Amniotic epithelial cell (primary cell): ENCODE data around the gene PHF11.
A peak's percentile ranks its signal among the peaks of the same experiment; 100 is the strongest.
"Not testable (repeated sequence)": the region's sequence is repeated elsewhere in the genome, so short reads cannot be mapped to it uniquely, and the experiment has no call there.

Experiments
- DNase-seq: peaks from one replicate; pipeline ENCODE4 v3.0.0-alpha.2; 2010; ENCODE audit warnings: low read depth

PHF11 gene

DNA sequence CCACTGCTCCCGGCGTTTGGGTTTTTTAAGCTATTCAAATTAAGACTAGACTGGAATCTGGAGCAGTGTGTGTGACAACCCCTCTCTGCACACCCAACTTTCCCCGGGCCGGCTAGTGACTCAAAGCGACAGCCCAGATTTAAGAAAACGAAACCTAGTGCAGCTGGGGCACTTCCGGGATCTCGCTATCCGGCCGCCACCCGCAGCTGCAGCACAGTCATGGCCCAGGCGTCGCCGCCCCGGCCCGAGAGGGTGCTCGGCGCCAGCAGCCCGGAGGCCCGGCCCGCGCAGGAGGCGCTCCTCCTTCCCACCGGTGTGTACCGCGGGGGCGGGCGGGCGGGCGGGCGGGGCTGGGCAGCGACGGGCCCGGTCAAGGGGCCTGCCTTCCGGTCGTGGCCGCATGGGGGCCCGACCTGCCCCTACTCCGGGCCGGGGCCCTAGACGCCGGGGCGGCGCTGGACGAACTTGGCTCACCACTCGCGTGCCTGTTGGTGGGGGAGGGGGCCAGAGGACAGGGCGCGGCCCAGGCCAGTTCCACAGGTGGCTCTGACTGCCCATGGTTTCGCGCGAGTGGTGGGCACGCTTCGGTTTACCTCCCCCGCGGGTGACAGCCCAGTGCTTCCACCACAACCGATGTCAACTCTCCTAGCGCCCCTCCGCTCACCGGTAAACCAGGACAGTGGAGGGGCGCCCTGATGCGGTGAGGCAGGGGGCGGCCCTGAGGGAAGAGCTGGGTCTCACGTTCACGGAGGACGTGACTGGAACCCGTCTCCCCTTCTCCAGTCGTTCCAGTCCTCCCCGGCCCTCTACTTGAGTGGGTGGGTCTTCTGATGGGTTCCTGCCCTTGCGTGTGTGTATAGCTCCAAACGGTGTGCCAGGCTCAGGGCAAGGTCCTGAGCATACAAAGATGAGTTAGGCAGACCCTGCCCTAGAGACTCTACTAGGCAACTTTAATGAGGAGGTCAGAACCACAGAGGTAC, at the start of gene PHF11:
Gene PHF11, plus strand, starts transcription at position 171 of the 980 bp plus-strand sequence. Its CDS starts 49 bp downstream, at position 220.
- peak; percentile 54 for DNase-seq

DNA sequence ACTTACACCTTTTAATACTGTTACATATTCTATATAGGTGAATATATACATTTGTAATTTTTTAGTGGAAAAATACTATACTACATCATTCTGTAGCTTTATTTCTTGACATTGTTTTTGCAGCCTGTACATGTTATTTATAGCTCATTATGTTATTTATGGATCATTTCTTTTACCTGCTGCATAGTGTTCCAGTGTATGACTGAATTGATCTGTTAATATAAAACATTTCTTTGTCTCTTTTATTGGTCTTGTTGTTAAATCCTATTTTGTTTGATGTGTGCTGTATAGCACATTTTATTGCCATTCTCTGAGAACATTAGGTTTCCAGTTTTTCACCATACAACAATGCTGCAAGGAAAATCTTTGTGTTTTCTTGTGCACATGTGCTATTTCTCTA, 49.3 kb upstream of the PHF11 start:
- no peak for DNase-seq

DNA sequence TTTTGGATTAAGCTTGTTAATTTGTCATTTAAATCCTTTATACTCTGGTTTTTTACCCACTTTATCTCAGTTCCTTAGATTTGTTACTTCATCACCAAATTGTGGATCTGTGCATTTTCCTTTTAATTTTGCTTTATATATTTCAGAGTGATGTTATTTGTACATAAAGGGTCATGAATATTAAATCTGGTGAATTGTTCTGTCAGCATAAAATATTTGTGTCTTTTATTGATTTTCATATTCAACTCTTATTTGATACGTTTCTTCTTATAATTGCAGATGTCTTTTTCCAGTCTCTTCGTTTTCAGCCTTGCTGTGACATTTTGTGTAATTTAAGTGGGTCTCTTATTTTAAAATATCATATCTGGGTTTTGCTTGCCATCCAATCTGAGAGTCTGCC, 47.0 kb upstream of the PHF11 start:
- no peak for DNase-seq

DNA sequence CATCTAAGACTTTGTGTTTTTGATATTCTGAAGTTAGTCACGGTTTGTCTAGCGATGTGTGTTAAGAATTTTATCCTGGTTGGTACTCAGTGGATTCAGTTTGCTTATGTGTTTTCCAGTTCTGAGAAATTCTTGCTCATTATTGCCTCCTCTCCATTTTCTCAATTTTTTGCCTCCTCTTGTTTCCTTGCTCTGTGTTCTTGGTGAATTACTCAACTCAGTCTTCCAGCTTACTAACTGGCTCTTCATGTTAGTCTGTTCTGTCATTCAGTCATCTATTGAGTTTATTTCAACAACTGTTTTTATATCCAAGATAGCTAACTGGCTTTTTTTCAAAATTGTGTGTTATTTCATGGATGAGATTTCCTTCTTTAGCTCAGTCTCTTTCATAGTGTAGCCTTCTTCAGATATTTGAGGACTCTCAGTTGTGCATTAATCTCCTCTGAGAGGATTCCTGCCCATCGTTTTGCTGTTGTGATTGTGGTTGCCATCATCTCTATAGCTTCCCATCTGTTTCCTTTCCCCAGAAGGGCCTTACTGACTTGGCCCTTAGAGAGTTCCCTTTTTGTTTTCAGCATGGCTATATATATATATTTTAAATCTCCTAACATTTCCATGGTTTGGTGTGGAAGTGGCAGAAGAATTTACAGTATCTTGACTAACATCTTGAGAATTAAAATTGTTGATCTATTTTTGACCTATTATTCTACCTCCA, 45.5 kb upstream of the PHF11 start:
- no peak for DNase-seq

DNA sequence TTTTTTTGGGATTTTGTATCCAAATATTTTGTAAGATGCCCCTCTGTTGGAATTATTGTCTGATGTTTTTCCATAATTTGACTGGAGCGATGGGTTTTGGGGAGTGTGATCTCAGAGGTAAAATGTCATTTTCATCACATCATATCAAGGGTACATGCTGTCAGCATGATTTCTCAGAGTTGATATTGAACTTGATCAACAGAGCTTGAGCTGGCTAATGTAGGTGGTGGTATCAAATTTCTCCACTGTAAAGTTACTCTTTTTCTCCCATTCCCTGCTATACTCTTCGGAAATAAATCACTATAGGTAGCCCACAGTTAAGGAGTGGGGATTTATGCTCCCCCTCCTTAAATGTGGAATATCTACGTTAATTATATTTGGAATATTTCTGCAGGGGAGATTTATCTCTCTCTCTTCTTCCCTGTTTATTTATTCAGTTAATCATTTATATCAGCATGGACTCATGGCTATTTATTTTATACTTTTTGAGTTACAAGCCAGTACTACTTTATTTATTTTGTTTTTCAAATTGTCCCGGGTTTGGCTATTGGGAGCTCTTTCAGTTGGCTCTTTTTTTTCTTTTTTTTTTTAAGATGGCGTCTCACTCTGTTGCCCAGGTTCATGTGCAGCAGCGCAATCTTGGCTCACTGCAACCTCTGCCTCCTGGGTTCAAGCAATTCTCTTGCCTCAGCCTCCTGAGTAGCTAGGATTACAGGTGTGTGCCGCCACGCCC, 42.9 kb upstream of the PHF11 start:
- no peak for DNase-seq

DNA sequence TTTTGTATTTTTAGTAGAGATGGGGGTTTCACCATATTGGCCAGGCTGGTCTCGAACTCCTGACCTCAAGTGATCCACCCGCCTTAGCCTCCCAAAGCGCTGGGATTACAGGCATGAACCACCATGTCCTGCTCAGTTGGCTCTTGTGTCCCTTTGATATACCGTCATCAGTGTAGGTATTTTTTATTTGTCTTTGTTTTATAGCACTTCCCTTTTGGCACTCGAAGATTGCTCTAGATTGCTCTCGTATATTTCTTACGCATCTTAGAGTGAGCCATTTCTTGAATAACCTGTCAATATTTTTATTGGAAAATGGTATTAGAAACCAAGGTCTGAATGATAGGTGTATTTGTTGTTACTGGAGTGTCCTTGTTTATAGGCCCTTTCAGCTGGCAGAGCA, 42.3 kb upstream of the PHF11 start:
- no peak for DNase-seq

DNA sequence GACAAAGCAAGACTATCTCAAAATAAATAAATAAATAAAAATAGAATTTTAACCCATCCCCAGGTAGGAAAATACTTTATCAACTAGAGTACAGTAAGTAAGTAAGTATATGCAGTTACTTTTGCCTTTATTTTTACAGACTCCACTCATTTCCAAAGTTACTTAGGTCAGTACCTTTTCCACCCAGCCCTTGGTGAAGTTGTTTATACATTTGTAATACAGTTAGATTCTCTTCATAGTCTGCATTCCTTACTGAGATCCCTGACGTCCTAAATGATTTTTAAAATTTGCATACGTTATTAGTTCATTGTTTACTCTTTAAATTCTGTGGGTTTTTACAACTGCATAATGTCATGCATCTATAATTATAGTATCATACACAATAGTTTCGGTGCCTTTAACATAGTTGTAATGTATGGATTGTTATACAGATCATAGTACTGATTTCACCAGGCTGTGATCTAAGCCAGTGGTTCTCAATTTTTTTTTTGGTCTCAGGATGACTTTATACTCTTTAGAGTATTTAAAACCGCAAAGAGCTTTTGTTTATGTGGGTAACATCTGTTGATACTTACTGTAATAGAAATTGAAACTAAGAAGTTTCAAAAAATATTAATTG, 41.3 kb upstream of the PHF11 start:
- peak; percentile 81 for DNase-seq

DNA sequence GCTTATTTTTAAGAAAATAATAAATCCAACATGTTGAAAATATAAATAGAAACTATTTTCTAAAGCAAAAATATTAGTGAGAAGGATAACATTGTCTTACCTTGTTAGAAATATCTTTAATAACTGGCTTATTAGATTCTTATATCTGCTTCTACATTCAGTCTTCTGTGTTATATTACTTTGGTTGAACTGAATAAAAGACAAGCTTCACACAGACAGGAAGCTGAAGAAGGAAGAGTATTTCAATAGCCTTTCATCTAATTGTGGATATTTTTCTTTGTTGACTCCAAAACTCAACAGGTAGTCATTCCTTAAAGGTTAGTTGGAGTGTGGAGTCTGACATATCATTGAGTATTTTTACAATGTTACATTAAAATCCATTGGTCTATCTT, 40.8 kb upstream of the PHF11 start:
- DNase-seq, result no peak

DNA sequence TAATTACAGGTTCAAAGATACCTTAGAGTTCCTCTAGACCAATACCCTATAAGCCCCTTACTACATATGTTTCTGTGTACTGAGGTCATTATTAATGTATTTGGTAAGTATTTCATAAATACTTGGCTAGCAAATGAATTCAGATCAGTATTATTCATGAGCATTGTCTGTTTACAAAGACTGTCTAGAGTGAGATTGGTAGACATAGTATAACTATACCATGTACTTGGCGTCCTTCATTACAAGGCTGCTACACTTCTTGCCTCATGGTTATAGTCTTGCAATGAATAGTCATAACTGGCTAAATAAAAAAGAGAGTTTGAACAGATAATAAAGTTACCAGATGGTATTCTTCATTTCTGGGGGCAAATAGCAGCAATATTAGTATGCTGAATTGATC, 39.6 kb upstream of the PHF11 start:
- peak; percentile 51 for DNase-seq

DNA sequence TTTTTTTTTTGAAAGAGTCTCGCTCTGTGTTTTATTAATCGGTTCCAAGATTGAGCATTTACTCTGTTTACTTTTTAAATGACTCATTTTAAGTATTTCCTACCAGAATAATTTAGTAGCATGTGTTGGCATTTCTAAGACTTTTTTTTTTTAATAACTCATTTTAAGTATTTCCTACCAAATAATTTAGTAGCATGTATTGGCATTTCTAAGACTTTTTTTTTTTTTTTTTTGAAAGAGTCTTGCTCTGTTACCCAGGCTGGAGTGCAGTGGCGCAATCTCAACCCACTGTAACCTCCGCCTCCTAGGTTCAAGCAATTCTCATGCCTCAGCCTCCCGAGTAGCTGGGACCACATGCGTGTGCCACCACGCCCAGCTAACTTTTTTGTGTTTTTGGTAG, 38.5 kb upstream of the PHF11 start:
- peak; percentile 24 for DNase-seq

DNA sequence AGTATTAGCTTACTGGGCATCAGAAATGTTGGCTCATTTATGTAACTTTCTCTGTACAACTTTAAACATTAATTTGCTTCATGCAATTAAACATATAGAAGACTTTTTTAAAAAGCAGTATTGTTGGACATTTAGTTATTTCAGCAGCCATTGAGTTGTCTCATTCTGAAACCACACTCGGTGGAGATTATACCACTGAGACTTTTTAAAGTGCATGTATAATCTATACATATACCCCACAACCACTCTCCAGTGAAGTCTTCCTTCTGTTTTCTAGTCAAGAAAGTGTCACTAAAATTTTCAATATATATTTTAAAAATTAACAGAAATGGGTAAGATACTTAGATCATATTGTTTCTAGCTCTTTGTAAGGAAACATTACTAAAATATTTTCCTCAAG, 36.2 kb upstream of the PHF11 start:
- no peak for DNase-seq

DNA sequence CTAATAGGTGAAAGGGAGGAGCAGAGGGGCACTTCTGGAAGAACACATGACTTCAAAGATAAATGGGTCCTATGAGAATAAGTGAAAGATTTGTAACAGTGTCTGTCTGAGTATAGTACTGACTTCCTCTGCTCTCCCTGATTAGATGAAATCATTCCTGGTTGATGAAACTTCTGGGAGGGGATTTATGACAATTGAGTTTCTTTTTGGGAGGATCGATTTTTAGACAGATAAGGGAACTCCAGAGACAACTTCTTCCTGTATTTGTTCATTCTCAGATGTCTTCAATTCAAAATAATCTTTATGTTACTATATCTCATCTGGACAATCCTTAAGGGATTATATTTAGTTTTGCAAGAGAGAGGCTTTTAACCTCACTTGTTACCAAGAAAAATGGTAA, 31.7 kb upstream of the PHF11 start:
- peak; percentile 21 for DNase-seq

DNA sequence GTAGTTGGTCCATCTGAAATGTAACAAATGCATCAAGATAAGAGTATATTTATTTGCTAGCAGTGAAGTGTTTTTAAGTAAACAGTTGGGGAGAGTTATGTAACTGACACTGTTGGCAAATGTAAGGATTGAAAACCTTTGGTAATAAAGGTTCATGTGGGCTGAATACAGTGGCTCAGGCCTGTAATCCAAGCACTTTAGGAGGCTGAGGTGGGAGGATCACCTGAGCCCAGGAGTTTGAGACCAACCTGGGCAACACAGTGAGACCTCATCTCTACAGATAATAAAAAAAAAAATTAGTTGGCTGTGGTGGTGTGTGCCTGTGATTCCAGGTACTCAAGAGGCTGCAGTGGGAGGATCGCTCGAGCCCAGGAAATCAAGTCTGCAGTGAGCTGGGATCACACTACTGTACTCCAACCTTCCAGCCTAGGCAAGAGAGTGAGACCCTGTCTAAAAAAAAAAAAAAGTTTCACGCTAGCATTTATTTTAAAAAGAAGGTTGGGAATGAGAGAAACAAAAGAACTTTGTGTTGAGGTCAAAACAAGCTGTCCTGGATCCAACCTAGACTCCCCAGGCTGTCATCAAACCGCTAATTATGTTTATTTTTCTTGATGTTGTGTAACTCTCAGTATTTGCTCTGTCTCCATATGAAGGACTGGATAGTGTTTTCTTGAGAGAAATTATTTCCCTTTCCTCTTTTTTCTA, 31.0 kb upstream of the PHF11 start:
- DNase-seq, result peak; percentile 71

DNA sequence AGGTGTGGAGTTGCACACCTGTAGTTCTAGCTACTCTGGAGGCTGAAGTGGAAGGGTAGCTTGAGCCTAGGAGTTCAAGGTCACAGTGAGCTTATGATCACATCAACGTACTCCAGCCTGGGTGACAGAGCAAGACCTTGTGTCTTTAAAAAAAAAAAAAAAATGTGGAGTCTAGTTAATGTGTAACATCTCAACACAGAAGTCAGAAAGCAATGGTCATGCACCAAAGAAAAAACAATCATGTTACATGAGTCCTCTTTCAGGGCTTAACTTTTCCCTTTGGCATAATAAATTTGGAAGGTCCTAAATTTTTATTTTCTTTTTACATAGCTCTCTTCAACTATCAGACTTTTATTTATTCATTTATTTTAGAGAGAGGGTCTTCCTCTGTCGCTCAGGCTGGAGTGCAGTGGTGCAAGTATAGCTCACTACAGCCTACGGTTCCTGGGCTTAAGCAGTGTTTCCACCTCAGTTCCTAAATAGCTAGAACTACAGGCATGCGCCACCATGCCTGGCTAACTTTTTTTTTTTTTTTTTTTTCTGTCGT, 29.4 kb upstream of the PHF11 start:
- no peak for DNase-seq

DNA sequence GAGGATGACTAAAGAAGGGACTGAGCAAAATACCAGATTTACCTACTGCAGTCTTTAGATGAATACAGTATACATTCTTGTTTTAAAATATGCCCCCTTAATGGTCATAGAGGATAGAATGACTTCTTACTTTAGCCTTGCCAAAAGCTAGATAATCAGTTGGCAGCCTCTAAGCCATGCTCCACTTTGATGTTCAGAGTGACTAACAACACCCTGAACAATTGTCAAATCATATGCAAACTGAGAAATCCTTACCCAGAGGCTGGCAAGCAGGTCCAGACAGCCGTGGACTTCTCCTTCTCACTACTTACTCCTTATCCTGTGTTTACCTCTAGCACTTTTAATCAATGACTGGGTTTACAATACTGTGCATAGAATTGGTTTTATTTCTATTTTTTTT, 23.6 kb upstream of the PHF11 start:
- DNase-seq, result no peak

DNA sequence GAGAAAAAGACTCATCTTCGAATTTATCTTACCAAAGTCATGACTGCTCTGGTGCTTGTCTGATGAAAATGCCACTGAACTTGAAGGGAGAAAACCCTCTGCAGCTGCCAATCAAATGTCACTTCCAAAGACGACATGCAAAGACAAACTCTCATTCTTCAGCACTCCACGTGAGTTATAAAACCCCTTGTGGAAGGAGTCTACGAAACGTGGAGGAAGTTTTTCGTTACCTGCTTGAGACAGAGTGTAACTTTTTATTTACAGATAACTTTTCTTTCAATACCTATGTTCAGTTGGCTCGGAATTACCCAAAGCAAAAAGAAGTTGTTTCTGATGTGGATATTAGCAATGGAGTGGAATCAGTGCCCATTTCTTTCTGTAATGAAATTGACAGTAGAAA, 19.2 kb upstream of the PHF11 start:
- no peak for DNase-seq

DNA sequence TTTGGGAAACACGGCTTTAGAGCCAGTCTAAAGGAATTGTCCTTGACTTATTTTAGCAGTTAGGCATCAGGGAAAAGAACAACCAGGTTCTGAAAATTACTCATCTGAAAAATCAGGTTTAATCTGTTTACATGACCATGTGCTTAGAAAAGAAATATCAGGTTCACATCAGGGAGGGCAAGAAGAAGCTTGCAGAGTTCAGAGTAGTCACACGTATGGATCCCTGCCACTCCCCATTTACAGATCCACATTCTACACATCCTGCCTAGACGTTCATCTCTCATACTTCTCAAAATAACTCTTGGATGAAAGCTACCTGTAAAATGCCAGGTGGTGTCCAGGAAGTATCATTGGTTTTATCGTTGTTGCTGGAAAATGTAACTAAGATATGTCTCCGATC, 14.0 kb upstream of the PHF11 start:
- no peak for DNase-seq

DNA sequence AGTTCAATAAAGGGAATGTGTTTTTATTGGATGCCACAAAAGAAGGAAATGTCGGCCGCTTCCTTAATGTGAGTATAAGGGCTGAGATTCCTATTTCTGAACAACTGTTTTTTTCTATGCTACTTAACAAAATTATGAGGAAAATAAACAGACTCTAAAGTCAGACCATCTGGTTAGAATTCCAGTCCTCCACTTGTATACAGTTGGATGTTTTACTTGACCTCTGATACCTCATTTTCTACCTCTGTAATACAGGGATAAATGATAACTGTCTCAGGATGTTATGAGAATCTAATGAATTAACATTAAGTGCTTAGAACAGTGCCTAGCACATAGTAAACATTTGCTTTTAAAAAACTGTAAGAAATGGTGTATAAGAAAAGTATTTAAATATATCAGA, 7.2 kb upstream of the PHF11 start:
- DNase-seq, result no peak

DNA sequence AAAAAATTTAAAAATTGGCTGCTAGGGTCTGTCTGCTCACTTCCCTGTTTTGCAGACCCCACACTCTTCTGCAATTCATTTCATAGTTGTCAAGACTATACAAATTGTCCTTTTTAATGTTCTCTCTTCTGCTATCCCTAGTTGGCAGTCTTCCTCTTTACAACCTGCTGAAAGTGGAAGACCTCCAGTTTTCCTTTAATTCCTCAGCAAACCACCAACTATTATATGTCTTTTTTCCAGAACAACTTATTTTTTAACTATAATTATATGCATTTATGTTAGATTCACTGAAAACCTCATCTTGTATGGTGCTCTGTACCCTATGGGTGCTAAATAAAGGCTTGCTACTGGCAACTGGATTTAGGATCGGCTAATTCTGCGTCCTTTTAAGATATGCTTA, 1.1 kb upstream of the PHF11 start:
- no peak for DNase-seq

DNA sequence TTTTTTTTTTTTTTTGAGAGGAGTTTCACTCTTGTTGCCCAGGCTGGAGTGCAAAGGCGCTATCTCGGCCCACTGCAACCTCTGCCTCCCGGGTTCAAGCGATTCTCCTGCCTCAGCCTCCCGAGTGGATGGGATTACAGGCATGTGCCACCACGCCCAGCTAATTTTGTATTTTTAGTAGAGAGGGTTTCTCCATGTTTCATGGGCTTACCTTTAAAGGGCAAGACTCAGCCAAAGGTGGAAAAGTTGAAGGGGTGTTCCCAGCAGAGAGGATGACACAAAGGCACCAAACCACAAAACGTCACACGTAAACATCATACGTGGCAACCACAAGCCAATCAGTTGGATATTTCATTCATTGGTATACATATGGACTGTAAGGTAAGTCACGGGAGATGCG, 1.1 kb downstream of the PHF11 start:
- not testable (repeated sequence) for DNase-seq

DNA sequence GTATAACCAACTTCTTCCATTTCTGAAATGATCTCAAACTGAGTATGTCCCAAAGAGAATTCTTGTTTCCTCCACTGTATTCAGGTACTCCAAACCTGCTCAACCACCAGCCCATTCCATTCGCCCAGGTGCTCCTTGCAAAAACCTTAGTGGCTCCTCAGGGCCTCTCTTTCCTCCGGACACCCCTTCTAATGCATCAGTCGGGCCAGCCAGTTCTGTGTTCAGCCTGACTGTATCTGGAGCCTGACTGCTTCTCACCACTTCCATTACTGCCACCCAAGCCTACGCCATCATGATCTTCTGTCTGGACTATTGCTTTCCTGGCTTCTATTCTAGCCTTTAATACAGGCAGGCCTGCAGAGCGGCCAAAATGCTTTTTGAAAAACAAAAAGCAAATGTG, 1.5 kb downstream of the PHF11 start:
- DNase-seq, result no peak
